BJ (cell line): Measurements from ENCODE around the gene HINT3. TPM values are rescaled to one million over a fixed set of nuclear protein-coding genes. Genes with fewer than 3 reads are reported as not detected.

ENCODE experiments used
- CTCF ChIA-PET: fragments of 350-600 bp; formaldehyde crosslinking; extraction: SDS; loops from one replicate; lab custom pipeline; 2021; ENCODE audit warnings: antibody characterized with exemption, inconsistent platforms; lab: Yijun Ruan, JAX
- POLR2A ChIA-PET: fragments of 300-600 bp; sonication (Branson Sonifier 250); formaldehyde crosslinking; extraction: SDS; loops from one replicate; lab custom pipeline; 2021; ENCODE audit warnings: antibody characterized with exemption; lab: Charles Lee
- DNase-seq: peaks from one replicate; pipeline ENCODE4 v3.0.0-alpha.2; 2011; ENCODE audit warnings: low read depth
- H3K27me3 ChIP-seq: 2 replicates; pipeline ENCODE4 v1.6.0; 2011; ENCODE audit warnings: low read length; ENCODE audit not compliant: control insufficient read depth, insufficient read depth
- H3K36me3 ChIP-seq: 2 replicates; pipeline ENCODE4 v1.5.1; 2011; ENCODE audit warnings: low read length; ENCODE audit not compliant: control insufficient read depth, insufficient read depth
- H3K4me3 ChIP-seq: 2 replicates; pipeline ENCODE4 v1.5.1; 2011; ENCODE audit warnings: low read depth, mild to moderate bottlenecking, control low read depth, low read length
- polyA plus RNA-seq: library from polyadenylated mRNA; depleted of rRNA; stranded (reverse); fragments of >200 nt; gene quantifications from 2 replicates; pipeline ENCODE4 v1.2.3, GENCODE V29; 2011; rRNA removed
- small RNA-seq: library from RNA; depleted of rRNA; stranded (forward); fragments of <200 nt; gene quantifications from one replicate; pipeline ENCODE3, GENCODE V24; 2012; ENCODE audit warnings: low replicate concordance, low read depth; ENCODE audit not compliant: insufficient read length
- TF ChIP-seq, protein P1 (sequence below): IDR thresholded peaks from 2 replicates; pipeline ENCODE4 v1.5.1; 2011; ENCODE audit warnings: low read depth, mild to moderate bottlenecking, control low read depth, inconsistent platforms, low read length, moderate library complexity; ENCODE audit not compliant: insufficient read depth

The HINT3 gene
- polyA plus RNA-seq, 1 experiment, result 1.3 TPM

DNA sequence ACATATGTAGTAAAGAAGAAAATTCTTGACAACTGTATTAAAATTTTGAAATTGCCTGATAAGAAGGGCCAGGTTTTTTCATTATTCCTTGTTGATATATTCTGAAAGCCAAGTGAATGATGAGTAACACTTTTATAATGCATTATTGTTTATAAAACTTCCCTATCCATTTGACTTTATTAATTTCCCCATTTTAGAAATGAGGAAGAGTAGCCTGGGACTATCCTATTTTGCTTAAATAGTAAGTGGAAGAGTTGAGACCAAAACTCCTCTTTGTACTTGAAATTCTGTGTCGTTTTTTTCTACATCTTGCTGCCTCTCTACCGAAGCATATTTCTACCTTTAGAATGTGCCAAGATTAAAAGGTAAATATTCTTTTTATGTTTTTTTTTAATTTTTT, 69.4 kb downstream of the HINT3 start:
- ChIA-PET CTCF (no interaction called here), POLR2A (no interaction called here)
- Histone ChIP-seq H3K36me3 (no peaks in the 10 kb centered on the region; the same call in 1 of the 2 replicates), H3K27me3 (no peaks in the 10 kb centered on the region), H3K4me3 (no peak overlapping the region)
- TF ChIP-seq, protein P1, sequence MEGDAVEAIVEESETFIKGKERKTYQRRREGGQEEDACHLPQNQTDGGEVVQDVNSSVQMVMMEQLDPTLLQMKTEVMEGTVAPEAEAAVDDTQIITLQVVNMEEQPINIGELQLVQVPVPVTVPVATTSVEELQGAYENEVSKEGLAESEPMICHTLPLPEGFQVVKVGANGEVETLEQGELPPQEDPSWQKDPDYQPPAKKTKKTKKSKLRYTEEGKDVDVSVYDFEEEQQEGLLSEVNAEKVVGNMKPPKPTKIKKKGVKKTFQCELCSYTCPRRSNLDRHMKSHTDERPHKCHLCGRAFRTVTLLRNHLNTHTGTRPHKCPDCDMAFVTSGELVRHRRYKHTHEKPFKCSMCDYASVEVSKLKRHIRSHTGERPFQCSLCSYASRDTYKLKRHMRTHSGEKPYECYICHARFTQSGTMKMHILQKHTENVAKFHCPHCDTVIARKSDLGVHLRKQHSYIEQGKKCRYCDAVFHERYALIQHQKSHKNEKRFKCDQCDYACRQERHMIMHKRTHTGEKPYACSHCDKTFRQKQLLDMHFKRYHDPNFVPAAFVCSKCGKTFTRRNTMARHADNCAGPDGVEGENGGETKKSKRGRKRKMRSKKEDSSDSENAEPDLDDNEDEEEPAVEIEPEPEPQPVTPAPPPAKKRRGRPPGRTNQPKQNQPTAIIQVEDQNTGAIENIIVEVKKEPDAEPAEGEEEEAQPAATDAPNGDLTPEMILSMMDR, result no peak
- no peak for DNase-seq

GRCh38 chr6:126027601-126028000, 71.0 kb downstream of the HINT3 start:
- Histone ChIP-seq H3K27me3 (no peaks in the 10 kb centered on the region), H3K36me3 (no peaks in the 10 kb centered on the region; the same call in 1 of the 2 replicates), H3K4me3 (no peak overlapping the region)
- POLR2A ChIA-PET, result interaction anchor here (0.7 kb wide), 1 partner anchor 150 kb away, joined by 5 read pairs; no protein-coding TSS in a partner anchor
- TF ChIP-seq, protein P1, result no peak
- DNase-seq, result no peak
- CTCF ChIA-PET, result interaction anchor here (0.9 kb wide), 1 partner anchor 28 kb away, joined by 3 read pairs; no protein-coding TSS in a partner anchor

Small RNA genes within 50 kb of the gene (small RNA-seq; reads per million reads assigned to genes)
- not detected for gene RNA5SP216

Other genes with a start within 250 kb of the HINT3 start
- not detected in 2 replicates for gene HEY2, start 207.1 kb upstream of the HINT3 start, polyA plus RNA-seq
- 27.2 and 29.7 TPM in 2 replicates for gene NCOA7, start 165.8 kb upstream of the HINT3 start, polyA plus RNA-seq
- gene TRMT11, start 29.8 kb downstream of the HINT3 start, polyA plus RNA-seq, result 10.1 and 19.0 TPM in 2 replicates